ENCODE measurements around the gene PANK2.

DNA sequence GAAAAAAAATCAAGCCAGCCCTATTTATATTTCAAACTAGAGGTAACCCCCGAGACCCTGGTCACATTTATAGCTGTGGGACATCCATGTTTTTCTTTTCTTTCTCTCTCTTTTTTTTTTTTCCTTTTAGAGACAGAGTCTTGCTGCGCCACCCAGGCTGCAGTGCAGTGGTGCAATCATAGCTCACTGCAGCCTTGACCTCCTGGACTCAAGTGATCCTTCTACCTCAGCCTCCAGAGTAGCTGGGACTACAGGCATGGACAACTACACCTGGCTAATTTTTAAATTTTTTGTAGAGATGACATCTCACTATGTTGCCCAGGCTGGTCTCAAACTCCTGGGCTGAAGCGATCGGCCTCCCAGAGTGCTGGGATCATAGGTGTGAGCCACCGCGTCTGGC is 30.5 kb upstream of the PANK2 start:
- TF ChIP-seq, protein P1, sequence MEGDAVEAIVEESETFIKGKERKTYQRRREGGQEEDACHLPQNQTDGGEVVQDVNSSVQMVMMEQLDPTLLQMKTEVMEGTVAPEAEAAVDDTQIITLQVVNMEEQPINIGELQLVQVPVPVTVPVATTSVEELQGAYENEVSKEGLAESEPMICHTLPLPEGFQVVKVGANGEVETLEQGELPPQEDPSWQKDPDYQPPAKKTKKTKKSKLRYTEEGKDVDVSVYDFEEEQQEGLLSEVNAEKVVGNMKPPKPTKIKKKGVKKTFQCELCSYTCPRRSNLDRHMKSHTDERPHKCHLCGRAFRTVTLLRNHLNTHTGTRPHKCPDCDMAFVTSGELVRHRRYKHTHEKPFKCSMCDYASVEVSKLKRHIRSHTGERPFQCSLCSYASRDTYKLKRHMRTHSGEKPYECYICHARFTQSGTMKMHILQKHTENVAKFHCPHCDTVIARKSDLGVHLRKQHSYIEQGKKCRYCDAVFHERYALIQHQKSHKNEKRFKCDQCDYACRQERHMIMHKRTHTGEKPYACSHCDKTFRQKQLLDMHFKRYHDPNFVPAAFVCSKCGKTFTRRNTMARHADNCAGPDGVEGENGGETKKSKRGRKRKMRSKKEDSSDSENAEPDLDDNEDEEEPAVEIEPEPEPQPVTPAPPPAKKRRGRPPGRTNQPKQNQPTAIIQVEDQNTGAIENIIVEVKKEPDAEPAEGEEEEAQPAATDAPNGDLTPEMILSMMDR (IDR thresholded peaks at IDR 0.05) = no peak
- no peak for TF ChIP-seq POLR2A (IDR thresholded peaks at IDR 0.05)
